Endothelial cell of umbilical vein (primary cell): Measurements from ENCODE around the gene NRXN3. TPM values are rescaled to one million over a fixed set of nuclear protein-coding genes. Genes with fewer than 3 reads are reported as not detected.

ENCODE experiments used
- BruUV-seq: library from RNA; stranded (reverse); fragments of 400-500 nt; replicated peaks from 2 replicates; lab custom pipeline; 2021; lab: Mats Ljungman, UMichigan
- CTCF ChIA-PET: fragments of 300-600, 350-600 bp; sonication (Branson Sonifier 250); formaldehyde crosslinking; loops from one replicate; lab custom pipeline; 2021; ENCODE audit warnings: antibody characterized with exemption, inconsistent platforms; lab: Charles Lee
- POLR2A ChIA-PET: fragments of 300-600, 350-600 bp; sonication (Branson Sonifier 250); formaldehyde crosslinking; loops from one replicate; lab custom pipeline; 2021; ENCODE audit warnings: antibody characterized with exemption, inconsistent platforms; lab: Charles Lee
- DNase-seq: peaks from one replicate; pipeline ENCODE4 v3.0.0-alpha.2; 2011; ENCODE audit warnings: low read depth, low spot score
- FAIRE-seq: peaks from 2 replicates; lab custom pipeline; 2011; peaks lifted over from hg19 to GRCh38; lab: Jason Lieb, UNC
- H2AFZ ChIP-seq: 2 replicates; pipeline ENCODE4 v1.6.0; 2012; ENCODE audit warnings: low read depth, low read length, control low read depth, inconsistent platforms
- H3K27ac ChIP-seq: 2 replicates; pipeline ENCODE4 v1.5.1; 2011; ENCODE audit warnings: low read depth, mild to moderate bottlenecking, control low read depth, low read length, moderate library complexity; ENCODE audit not compliant: insufficient read depth
- H3K27me3 ChIP-seq, 2 experiments: 2 replicates each; pipeline versions ENCODE4 v1.6.0 to v1.6.1; 2011; ENCODE audit warnings: low read length in 2 of 2, mixed read lengths in 1 of 2; ENCODE audit not compliant: control insufficient read depth in 2 of 2, insufficient read depth in 2 of 2
- H3K36me3 ChIP-seq, 2 experiments: 2 replicates in 1 of 2; 3 replicates in 1 of 2; pipeline ENCODE4 v1.5.1; 2011; ENCODE audit warnings: low read length in 2 of 2, mild to moderate bottlenecking in 1 of 2, moderate library complexity in 1 of 2; ENCODE audit not compliant: control insufficient read depth in 2 of 2, insufficient read depth in 2 of 2; ENCODE audit errors: extremely low read depth in 1 of 2
- H3K4me1 ChIP-seq: 3 replicates; pipeline ENCODE4 v1.5.1; 2011; ENCODE audit warnings: mild to moderate bottlenecking, low read length; ENCODE audit not compliant: control insufficient read depth, insufficient read depth; ENCODE audit errors: extremely low read depth
- H3K4me2 ChIP-seq: 2 replicates; pipeline ENCODE4 v1.6.1; 2011; ENCODE audit warnings: low read length, control low read depth, mixed read lengths; ENCODE audit not compliant: insufficient read depth
- H3K4me3 ChIP-seq, 3 experiments: fragments of 200-600 bp in 1 of 3; sonication (generic), shearing (Covaris generic) in 1 of 3; replicated peaks in 1 of 3; 2 replicates each; pipeline ENCODE4 v1.5.1; 2011 to 2016; ENCODE audit warnings: control low read depth in 3 of 3, low read length in 3 of 3, mild to moderate bottlenecking in 2 of 3, inconsistent platforms in 1 of 3, low read depth in 1 of 3, moderate library complexity in 1 of 3; ENCODE audit not compliant: insufficient read depth in 1 of 3
- H3K79me2 ChIP-seq: 2 replicates; pipeline ENCODE4 v1.6.0; 2012; ENCODE audit warnings: low read length, inconsistent platforms; ENCODE audit not compliant: control insufficient read depth, insufficient read depth
- H3K9ac ChIP-seq: replicated peaks from 2 replicates; pipeline ENCODE3; 2011; ENCODE audit warnings: low read length, control low read depth; ENCODE audit not compliant: insufficient read depth; ENCODE audit errors: extremely low read depth
- H3K9me1 ChIP-seq: replicated peaks from 3 replicates; pipeline ENCODE4 v1.6.0; 2011; ENCODE audit warnings: mild to moderate bottlenecking, low read length; ENCODE audit not compliant: control insufficient read depth, insufficient read depth; ENCODE audit errors: extremely low read depth
- H3K9me3 ChIP-seq: replicated peaks from 2 replicates; pipeline ENCODE4 v1.5.1; 2012; ENCODE audit warnings: low read length, inconsistent platforms; ENCODE audit not compliant: control insufficient read depth, insufficient read depth
- H4K20me1 ChIP-seq: replicated peaks from 2 replicates; pipeline ENCODE3; 2011; ENCODE audit warnings: mild to moderate bottlenecking, low read length; ENCODE audit not compliant: control insufficient read depth, insufficient read depth; ENCODE audit errors: extremely low read depth
- CTCF ChIP-seq, 2 donors: IDR thresholded peaks; 1 replicate in 1 of 2; 2 replicates in 1 of 2; pipeline ENCODE4 v1.5.1; 2011; ENCODE audit warnings: low read length in 2 of 2, mild to moderate bottlenecking in 2 of 2, moderate library complexity in 2 of 2, control low read depth in 1 of 2, inconsistent platforms in 1 of 2, low read depth in 1 of 2; ENCODE audit not compliant: insufficient read depth in 1 of 2; ENCODE audit errors: extremely low read depth in 1 of 2
- EZH2 ChIP-seq: IDR thresholded peaks from 2 replicates; pipeline ENCODE4 v1.6.1; 2012; ENCODE audit warnings: borderline replicate concordance, low read depth, mild to moderate bottlenecking, moderate library complexity, low read length, inconsistent platforms; ENCODE audit not compliant: severe bottlenecking
- FOS ChIP-seq: IDR thresholded peaks from 2 replicates; pipeline ENCODE4 v1.6.1; 2011; ENCODE audit warnings: mild to moderate bottlenecking, low read length, moderate library complexity, borderline replicate concordance; ENCODE audit not compliant: insufficient read depth
- GATA2 ChIP-seq: IDR thresholded peaks from 2 replicates; pipeline ENCODE4 v1.7.0; 2011; ENCODE audit warnings: low read depth, mild to moderate bottlenecking, moderate library complexity, mixed read lengths, low read length; ENCODE audit not compliant: insufficient read length, insufficient read depth
- JUN ChIP-seq: IDR thresholded peaks from 2 replicates; pipeline ENCODE4 v1.6.1; 2011; ENCODE audit warnings: borderline replicate concordance, low read depth; ENCODE audit not compliant: insufficient read length, insufficient read depth
- MYC ChIP-seq: IDR thresholded peaks from one replicate; pipeline ENCODE4 v1.6.1; 2011; ENCODE audit warnings: mild to moderate bottlenecking, low read depth, low read length
- POLR2A ChIP-seq: IDR thresholded peaks from 2 replicates; pipeline ENCODE4 v1.6.1; 2012; ENCODE audit warnings: low read depth, mild to moderate bottlenecking, control low read depth, low read length
- POLR2AphosphoS5 ChIP-seq: IDR thresholded peaks from 2 replicates; pipeline ENCODE4 v1.6.1; 2012; ENCODE audit warnings: low read depth, mild to moderate bottlenecking, control low read depth, low read length, moderate library complexity; ENCODE audit not compliant: insufficient read depth
- dilution Hi-C: fragments of 300-500 bp; cut with MboI; formaldehyde crosslinking; loops from one replicate; pipeline ENCODE4 v1.15.0; 2019; ENCODE audit warnings: low sequenced_read_pairs; ENCODE audit not compliant: extremely low pct_ligation_motif_present
- intact Hi-C: fragments of 100-400 bp; cut with micrococcal nuclease; formaldehyde crosslinking; loops from one replicate; pipeline ENCODE4 v1.10.0; 2022
- polyA plus RNA-seq, 4 experiments: library from polyadenylated mRNA; depleted of rRNA in 3 of 4; stranded (reverse) in 3 of 4; unstranded in 1 of 4; fragments of >200 nt; gene quantifications; 2 replicates each; pipeline versions ENCODE4 v1.2.1 to v1.2.3, GENCODE V29; 2011 to 2012; ENCODE audit warnings: missing spikeins in 1 of 4
- total RNA-seq: library from RNA; stranded (reverse); gene quantifications from 2 replicates; pipeline ENCODE4 v1.2.3, GENCODE V29; 2021
- TF ChIP-seq, protein P1 (sequence below): IDR thresholded peaks from 2 replicates; pipeline ENCODE4 v1.6.1; 2011; ENCODE audit not compliant: insufficient read depth, insufficient read length

NRXN3 gene
- total and polyA plus RNA-seq, 2 donors (not counting 3 experiments of a cell fraction or from before 2014, with no cell fraction given) = 0.72 to 4.2 TPM

DNA sequence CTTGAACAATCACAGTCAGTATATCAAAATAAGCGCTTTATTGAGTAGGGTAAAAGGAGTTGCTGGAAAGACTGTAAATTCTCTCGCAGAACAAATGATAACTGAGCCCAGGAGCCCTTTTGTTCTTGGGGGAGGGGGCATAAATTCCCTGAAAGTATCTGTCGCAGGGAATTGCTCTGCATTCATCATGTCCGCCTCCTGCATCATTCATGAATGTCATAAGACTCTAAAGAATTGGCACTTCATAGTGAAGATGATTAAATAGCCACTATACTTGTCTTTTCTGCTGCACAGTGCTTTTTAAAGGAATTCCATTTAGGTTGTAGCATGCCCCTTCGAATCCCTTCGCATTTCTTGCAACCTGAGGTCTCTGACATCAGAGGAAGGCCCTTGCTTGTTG lies 1278.8 kb downstream of the NRXN3 start:
- Histone ChIP-seq H3K9me3 (no peaks in the 10 kb centered on the region), H3K9me1 (no peaks in the 10 kb centered on the region), H3K9ac (no peak overlapping the region), H3K4me2 (no peak overlapping the region), H3K27me3 (no peaks in the 10 kb centered on the region), H3K27ac (no peak overlapping the region), H3K36me3 (no peaks in the 10 kb centered on the region), H3K4me3 (no peak overlapping the region), H3K4me1 (no peaks in the 10 kb centered on the region), H3K79me2 (no peaks in the 10 kb centered on the region), H2AFZ (no peak overlapping the region), H4K20me1 (no peaks in the 10 kb centered on the region)
- TF ChIP-seq EZH2 = no peak
- no peak for TF ChIP-seq JUN
- no peak for TF ChIP-seq POLR2A
- ChIA-PET CTCF (no interaction called here), POLR2A (no interaction called here)
- FAIRE-seq = no peak
- dilution Hi-C loops (no loop called here), intact Hi-C loops (no loop called here)
- no TSS peak for BruUV-seq
- no peak for DNase-seq

DNA sequence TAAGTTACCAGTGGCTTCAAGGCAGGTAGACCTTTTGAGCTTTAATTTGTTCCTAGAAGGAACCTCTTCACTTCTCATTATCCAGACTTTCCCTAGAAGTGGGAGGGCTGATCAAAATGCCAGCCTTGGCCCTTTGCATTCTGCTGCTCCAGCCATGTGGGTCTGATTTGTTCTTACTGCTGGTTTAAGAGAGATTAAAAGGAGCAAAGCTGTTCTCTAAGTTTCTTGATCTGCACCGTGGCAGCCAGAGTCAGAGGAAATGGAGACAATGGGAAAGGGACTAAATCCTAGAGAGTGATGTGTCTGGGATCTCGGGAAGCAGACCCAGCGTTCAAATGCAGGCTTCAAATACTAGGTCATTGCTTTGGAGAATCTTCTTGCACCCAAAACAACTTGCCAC lies 1281.4 kb downstream of the NRXN3 start:
- no peak for TF ChIP-seq POLR2A
- TF ChIP-seq GATA2 = no peak
- TF ChIP-seq, protein P1, sequence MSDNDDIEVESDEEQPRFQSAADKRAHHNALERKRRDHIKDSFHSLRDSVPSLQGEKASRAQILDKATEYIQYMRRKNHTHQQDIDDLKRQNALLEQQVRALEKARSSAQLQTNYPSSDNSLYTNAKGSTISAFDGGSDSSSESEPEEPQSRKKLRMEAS = no peak
- TF ChIP-seq MYC = no peak
- TF ChIP-seq POLR2AphosphoS5 = no peak
- TF ChIP-seq EZH2 = no peak
- TF ChIP-seq FOS = no peak
- TF ChIP-seq JUN = no peak
- TF ChIP-seq CTCF (IDR thresholded peaks at IDR 0.05; ENCODE audit: extremely low read depth in 1 of 2, insufficient read depth in 1 of 2, low read depth in 1 of 2, low read length in 2 of 2) = no peak
- Histone ChIP-seq H3K4me2 (no peak overlapping the region), H3K4me1 (no peaks in the 10 kb centered on the region), H3K9me3 (no peaks in the 10 kb centered on the region), H3K27ac (no peak overlapping the region), H3K4me3 (no peak overlapping the region), H3K36me3 (no peaks in the 10 kb centered on the region), H3K9me1 (no peaks in the 10 kb centered on the region), H3K9ac (no peak overlapping the region), H2AFZ (no peak overlapping the region), H3K79me2 (no peaks in the 10 kb centered on the region), H4K20me1 (no peaks in the 10 kb centered on the region), H3K27me3 (no peaks in the 10 kb centered on the region)
- CTCF ChIA-PET = interaction anchor here (1.1 to 1.3 kb wide), 2 partner anchors 12 to 518 kb away, joined by 3 to 5 read pairs; no protein-coding TSS in a partner anchor
- intact Hi-C loops = no loop called here
- POLR2A ChIA-PET = no interaction called here
- no peak for DNase-seq
- dilution Hi-C loops = no loop called here
- no peak for FAIRE-seq
- no TSS peak for BruUV-seq
